ENCODE results near the gene DYSF. TPM values are rescaled to one million over a fixed set of nuclear protein-coding genes. Genes with fewer than 3 reads are reported as not detected.

DYSF gene
- total RNA-seq, 3 donors from 2014 or later = 2.0 to 19.4 (median 6.8) TPM

DNA sequence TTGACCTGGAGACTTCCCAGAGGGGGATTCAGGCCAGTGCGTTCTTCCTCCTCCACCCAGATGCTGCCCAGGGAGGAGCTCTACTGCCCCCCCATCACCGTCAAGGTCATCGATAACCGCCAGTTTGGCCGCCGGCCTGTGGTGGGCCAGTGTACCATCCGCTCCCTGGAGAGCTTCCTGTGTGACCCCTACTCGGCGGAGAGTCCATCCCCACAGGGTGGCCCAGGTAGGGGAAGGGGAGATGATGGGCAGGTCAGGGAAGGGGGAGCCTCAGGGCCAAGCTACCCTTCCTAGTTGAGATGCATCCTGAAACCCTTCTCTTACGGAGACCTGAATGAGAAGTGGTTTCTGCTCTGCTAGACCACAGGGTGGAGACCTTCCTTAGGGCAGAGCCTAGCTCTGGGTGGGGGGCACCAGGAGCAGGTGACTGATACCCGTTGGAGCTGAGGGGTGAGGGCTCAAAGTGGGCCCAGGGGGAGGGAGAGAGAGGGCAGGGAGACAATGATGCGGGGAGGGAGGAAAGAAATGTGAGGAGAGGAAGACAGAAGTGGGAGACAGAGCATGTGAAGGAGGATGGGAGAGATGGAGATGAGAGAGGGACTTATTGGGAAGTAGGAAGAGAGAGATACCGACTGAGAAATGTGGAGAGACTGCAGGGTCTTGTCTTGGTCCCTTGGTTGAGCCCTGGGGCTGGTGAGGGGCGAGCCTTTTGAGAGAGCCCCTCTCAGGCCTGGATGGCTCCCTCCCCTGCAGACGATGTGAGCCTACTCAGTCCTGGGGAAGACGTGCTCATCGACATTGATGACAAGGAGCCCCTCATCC, 159.4 kb downstream of the DYSF start:
- ATAC-seq = no peak
- DNase-seq = peak in 1 of 3 donors; percentile 11
- TF ChIP-seq, protein P1, sequence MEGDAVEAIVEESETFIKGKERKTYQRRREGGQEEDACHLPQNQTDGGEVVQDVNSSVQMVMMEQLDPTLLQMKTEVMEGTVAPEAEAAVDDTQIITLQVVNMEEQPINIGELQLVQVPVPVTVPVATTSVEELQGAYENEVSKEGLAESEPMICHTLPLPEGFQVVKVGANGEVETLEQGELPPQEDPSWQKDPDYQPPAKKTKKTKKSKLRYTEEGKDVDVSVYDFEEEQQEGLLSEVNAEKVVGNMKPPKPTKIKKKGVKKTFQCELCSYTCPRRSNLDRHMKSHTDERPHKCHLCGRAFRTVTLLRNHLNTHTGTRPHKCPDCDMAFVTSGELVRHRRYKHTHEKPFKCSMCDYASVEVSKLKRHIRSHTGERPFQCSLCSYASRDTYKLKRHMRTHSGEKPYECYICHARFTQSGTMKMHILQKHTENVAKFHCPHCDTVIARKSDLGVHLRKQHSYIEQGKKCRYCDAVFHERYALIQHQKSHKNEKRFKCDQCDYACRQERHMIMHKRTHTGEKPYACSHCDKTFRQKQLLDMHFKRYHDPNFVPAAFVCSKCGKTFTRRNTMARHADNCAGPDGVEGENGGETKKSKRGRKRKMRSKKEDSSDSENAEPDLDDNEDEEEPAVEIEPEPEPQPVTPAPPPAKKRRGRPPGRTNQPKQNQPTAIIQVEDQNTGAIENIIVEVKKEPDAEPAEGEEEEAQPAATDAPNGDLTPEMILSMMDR (IDR thresholded peaks at IDR 0.05) = no peak
- intact Hi-C loops (cut with DNase I, micrococcal nuclease) = no loop called here
- H3K4me3 ChIP-seq = no peak overlapping the region
- H3K36me3 ChIP-seq (ENCODE audit: low read depth) = no peaks in the 10 kb centered on the region
- no peaks in the 10 kb centered on the region for H3K9me3 ChIP-seq
- no peaks in the 10 kb centered on the region for H3K4me1 ChIP-seq (ENCODE audit: low read depth)

DNA sequence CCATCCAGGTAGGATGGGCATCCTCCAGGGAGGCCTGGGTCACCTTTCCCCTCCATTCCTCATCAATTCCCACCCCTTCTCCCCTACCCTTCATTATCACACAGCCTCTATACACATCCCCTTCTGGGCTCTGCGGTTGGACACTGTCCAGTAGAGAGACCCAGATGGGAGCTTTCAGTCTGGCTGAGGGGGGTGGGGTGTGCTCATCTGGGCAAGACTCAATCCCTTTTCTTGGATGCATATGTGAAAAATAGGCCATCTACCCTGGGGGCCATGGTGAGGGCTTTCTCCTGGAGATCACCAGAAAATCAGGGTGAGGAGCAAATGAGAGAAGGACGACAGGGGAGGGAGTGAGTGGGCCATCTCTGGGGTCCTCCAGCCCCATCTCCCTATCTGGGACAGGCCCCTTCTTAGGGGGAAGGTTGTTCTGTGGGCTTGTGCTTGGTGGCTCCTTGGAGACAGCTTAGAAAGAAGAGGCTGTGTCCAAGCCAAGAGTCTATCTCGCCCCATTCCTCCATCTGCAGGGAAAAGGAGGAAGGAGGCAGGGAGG, 160.1 kb downstream of the DYSF start:
- Histone ChIP-seq H3K4me3 (no peak overlapping the region), H3K36me3 (ENCODE audit: low read depth) (no peaks in the 10 kb centered on the region), H3K9me3 (no peaks in the 10 kb centered on the region), H3K4me1 (ENCODE audit: low read depth) (no peaks in the 10 kb centered on the region)
- no peak for DNase-seq
- TF ChIP-seq, protein P1 (IDR thresholded peaks at IDR 0.05) = no peak
- no peak for ATAC-seq
- intact Hi-C loops (cut with DNase I, micrococcal nuclease) = no loop called here

- TF ChIP-seq, protein P1 (IDR thresholded peaks at IDR 0.05) = no peak
- H3K9me3 ChIP-seq = no peaks in the 10 kb centered on the region
- intact Hi-C loops (cut with DNase I, micrococcal nuclease) = no loop called here
- no peaks in the 10 kb centered on the region for H3K36me3 ChIP-seq (ENCODE audit: low read depth)
- H3K4me1 ChIP-seq (ENCODE audit: low read depth) = no peaks in the 10 kb centered on the region
- H3K4me3 ChIP-seq = no peak overlapping the region
- ATAC-seq (no peak), DNase-seq (peak in 1 of 3 donors; percentile 10)
These were observed 160.9 kb downstream of the DYSF start for GRCh38 chr2:71613953-71614925.

- intact Hi-C loops (cut with DNase I, micrococcal nuclease) = no loop called here
- no peaks in the 10 kb centered on the region for H3K36me3 ChIP-seq (ENCODE audit: low read depth)
- H3K4me1 ChIP-seq (ENCODE audit: low read depth) = no peaks in the 10 kb centered on the region
- ATAC-seq = peak; percentile 39
- DNase-seq = peak; percentile 45 to 63 (median 60)
- H3K9me3 ChIP-seq = no peaks in the 10 kb centered on the region
- TF ChIP-seq, protein P1 (IDR thresholded peaks at IDR 0.05) = no peak
- no peak overlapping the region for H3K4me3 ChIP-seq
These were observed 161.8 kb downstream of the DYSF start for GRCh38 chr2:71614976-71615766.

Measured in mucosa of descending colon (tissue), 3 donors.